HG02623 (cell line): Measurements from ENCODE around the gene LIN28A.

Experiments used
- ATAC-seq: cut with Tn5 transposase; IDR thresholded peaks from one replicate; pipeline ENCODE4 v1.9.1; 2021; ENCODE audit warnings: moderate library complexity; ENCODE audit not compliant: unreplicated experiment

Gene LIN28A

DNA sequence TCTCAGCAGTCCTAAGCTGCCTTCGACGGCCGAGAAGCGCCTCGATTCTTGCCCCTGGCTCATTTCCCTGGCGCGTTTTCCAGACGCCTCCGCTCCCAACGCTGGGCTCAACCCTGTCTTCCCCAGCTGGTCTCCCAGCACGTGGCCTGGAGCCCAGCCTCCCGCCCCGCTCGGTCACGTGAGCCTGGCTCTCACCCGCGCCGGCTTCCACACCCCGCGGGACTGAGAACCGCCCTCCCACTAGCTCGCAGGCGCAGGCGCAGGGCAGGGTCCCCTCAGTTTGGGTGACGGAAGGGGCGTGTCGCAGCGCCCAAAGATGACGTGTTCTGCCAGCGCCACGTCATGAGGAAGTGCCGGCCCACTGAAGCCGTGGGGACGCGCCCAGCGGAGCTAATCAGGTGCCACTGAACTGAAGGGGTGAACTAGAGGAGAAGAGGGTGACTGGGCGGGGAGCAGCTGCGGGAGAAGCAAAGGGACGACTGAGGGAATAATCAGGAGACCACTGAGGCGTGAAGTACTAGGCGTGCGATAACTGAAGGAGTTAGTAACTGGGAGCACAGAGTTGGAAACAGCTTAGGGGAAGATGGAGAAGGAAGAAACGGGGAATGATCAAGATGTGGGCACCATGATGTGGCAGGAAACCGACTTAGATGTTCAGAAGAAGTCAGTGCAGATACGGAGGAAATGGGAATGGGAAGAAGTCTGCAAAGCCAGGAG, 21.5 kb downstream of the LIN28A start, which contains the start of gene DHDDS:
Gene DHDDS, plus strand, starts transcription at position 343 of the 717 bp plus-strand sequence. CDS start 625 bp downstream, outside the sequence.
- peak; percentile 90 for ATAC-seq

DNA sequence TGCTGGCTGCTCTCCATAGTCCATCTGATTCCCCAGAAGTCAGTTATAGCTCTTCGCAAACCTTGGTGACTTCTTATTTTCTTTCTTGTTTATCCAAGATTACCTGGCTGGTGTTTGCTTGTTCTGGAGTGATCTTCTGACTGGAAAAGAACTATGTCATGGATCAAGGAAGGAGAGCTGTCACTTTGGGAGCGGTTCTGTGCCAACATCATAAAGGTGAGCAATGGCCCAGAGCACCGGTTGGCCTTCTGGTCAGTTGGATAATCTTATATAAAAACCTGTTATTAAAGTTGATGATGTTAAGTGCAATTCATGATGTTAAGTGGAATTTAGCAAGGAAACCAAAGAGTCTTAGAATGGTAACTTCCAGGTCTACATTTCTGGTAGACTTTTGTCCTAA, 22.2 kb downstream of the LIN28A start:
- no peak for ATAC-seq

GRCh38 chr1:26434161-26434752, 23.6 kb downstream of the LIN28A start:
- no peak for ATAC-seq

DNA sequence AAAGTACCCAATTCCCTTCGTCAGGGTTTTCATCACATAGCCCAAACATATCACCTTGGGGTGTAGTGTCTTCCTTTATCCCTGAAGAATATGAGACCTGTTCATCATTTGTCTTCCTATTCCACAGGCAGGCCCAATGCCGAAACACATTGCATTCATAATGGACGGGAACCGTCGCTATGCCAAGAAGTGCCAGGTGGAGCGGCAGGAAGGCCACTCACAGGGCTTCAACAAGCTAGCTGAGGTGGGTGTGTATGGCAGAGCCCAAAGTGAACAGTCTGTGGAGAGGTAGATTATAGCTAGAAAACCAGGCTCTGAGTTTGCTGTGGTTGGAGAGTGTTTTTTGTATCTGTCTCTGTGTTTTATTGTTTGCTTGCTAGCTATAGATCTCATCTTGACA, 27.4 kb downstream of the LIN28A start:
- ATAC-seq = no peak

- ATAC-seq = no peak
Observed at GRCh38 chr1:26440259-26440658, 29.6 kb downstream of the LIN28A start.

DNA sequence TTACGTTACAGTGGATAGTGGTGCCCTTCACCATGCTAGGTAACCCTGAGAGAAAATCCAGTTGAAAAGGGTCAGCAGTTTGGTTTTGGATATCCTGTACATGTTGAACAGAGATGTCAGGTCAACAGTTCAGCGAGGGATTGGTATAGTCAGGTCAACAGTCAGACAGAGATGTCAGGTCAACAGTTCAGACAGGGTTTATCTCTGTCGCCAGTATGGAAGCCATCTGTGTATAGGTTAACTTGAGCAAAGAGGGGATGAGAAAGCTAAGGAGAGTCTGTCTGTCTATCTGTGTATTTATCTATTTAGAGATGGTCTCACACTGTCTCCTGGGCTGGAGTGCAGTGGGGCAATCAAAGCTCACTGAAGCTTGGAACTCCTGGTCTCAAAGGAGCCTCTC, 39.3 kb downstream of the LIN28A start:
- ATAC-seq = no peak

GRCh38 chr1:26450908-26451307, 40.3 kb downstream of the LIN28A start:
- no peak for ATAC-seq

GRCh38 chr1:26452459-26453183, 42.0 kb downstream of the LIN28A start:
- ATAC-seq = no peak

DNA sequence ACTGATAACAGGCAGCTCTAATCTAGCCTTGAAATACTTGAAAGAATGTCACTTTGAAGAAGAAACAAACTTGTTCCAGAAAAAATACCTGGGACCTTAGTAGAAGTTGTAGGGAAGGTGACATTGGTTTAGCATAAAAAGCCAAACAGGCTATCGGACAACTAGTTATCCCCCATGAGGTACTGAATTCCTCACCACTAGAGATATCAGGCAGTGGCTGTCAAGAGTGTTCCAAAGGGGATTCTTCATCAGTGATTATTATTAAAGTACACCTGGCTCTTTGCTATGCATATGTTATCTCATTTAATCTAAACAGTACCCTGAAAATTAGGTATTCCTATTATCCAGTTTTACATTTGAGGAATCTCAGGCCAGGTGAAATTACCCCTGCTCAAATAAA, 48.5 kb downstream of the LIN28A start:
- no peak for ATAC-seq

GRCh38 chr1:26459573-26460031, 49.0 kb downstream of the LIN28A start:
- no peak for ATAC-seq

DNA sequence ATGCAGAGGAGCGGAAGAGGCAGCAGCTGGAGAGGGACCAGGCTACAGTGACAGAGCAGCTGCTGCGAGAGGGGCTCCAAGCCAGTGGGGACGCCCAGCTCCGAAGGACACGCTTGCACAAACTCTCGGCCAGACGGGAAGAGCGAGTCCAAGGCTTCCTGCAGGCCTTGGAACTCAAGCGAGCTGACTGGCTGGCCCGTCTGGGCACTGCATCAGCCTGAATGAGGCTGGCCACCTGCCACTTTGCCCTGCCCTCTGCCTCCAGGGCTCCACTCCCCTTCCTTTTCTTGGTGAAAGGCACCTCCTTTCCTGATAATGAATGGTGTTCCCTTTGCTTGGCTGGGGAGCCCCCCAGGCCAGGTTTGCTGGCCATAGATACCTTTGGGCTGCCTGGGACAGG, 58.3 kb downstream of the LIN28A start:
- no peak for ATAC-seq

DNA sequence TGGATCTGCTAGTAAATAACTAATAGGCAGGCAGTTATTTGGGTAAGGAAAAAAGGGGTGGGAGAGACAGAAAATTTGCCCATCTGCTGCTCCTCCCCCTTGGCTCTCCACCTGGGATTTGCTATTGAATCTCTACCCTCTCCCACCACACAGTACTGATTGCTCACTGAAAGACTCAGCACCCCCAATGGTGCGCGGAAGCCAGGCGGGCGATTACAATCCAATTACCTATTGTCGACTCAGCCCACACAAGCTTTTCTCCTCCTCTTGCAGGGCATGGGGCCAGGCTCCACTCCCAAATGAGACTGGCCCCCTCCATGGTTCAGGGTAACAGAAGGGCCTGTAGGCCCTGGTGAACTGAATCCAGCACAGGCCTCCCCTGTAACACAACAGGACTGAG, 58.9 kb downstream of the LIN28A start:
- ATAC-seq = no peak

DNA sequence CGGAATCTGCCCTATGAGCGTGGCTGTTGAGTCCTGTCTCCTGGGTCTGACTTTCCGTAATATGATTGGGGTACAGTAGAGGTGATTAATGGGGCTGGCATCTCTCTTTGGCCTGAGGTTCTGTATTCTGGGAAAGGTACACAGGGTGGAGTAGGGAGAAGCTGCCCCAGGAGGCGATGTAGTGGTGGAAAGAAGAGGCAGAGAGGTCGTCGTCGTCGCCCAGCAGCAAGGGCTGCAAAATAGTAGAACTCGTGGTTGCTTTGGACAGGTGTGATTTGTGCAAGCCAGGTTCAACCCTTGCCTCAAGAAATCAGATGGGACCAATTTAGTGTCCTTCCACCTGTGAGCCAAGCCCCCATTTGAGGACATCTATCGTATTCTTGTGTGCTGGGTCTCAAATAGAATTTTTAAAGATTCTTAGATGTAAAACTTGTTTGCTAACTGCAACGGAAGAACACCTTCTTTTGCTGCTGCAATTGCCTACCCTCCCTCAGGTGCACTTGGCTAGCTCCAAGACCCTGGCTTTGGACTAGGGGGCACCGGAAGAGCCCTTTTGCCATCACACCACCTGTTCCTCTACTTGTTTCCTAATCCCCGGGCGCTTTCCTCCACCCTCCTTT, 60.4 kb downstream of the LIN28A start:
- ATAC-seq = no peak

DNA sequence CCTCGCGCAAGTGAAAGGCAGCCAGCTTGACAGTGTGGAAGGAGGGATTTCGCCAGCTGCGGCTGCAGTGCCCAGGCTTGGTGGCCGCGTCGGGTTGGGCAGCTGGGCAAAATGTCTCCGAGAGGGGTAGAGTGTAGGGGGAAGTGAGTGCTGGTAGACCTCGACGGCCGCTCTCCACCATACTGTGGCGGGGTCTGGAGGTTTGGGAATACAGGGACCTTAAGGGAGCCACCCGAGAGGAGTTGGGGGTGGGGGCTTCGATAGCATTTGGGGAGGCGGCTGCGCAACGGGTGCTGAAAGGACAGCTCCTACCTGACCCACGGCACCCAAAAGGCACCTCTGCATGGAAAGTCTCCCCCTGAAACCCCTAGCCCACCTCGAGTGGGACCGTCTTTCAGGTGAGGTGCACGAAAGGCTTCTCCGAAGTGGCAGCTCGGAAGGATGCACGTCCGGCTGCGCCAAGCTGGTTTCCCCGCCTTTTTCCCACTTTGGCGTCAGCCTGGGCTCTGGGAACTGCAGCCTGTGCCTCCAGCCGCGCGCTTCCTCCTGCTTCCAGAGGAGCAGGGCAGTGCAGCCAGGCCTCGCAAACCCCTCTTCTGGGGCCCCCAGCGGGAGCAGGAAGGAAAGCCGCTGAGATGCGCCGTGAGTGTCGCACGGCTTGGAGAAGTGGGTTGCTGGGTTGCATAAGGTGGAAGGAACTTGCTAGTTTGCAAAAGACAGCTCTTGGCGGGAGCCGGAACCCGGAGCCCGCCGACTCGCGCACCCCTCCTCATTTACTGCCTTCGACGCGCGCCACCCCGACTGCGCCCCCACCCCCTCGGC, 61.1 kb downstream of the LIN28A start:
- ATAC-seq = no peak

GRCh38 chr1:26472320-26472900, 61.8 kb downstream of the LIN28A start, which contains the start of gene HMGN2:
TSS of gene HMGN2 (plus strand) at chr1:26472440. CDS start at chr1:26472613, 173 bp downstream.
- ATAC-seq = peak; percentile 38

DNA sequence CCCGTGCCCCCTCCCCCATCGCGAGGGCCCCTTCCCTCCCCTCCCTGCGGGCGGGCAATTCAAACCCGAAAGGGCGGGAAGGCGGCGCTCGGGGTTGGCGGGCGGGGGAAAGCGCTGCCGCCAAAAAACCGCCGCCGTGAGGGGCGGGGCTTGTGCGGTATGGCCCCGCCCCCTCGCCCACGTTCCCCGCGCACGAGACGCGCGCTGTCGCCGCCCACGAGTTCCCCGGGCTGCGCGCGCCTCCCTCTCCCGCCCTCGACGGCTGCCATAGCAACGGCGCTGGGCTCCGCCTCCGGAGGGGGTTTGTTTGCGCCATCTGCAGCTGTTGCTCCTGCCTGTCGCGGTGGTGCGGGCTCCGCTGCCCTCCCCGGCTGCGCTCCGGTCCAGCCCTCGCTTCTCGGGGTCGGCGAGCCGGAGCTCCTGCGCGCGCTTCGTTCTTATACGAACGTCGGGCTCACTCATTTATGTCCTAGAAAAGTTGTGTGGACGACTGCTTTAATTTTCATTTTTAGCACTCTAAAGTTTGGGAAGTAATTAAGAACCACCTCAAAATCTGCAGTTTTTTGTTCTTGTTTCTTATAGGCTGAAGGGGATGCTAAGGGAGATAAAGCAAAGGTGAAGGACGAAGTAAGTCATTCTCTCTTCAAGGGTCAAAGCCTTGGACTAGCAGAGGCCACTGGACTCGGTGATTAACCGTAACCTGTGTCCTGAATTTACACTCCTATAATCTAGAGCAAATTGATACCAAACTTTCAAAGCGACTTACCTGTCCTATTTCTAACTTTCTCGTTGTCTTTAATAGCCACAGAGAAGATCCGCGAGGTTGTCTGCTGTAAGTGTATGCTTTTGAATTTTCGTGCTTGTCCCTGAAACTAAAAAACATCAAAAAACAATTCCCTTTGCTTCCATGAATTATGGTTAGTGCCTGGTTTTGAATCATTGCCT, 62.6 kb downstream of the LIN28A start:
- ATAC-seq = peak; percentile 76

DNA sequence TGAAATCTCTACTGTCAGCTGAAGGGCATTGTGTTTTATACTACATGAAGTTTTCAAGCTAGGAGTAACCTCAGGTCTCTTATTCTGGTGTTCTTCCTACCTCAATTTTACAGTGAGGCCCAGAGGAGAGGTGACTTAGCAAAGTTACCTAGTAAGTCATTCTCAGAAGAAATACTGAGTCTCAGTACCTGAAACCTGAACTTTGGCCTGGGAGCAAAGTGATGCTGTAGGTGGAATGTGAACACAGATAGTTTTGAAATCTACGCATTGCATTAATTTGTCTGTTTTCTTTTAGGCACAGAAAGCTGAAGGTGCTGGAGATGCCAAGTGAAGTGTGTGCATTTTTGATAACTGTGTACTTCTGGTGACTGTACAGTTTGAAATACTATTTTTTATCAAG, 64.2 kb downstream of the LIN28A start:
- ATAC-seq = no peak

DNA sequence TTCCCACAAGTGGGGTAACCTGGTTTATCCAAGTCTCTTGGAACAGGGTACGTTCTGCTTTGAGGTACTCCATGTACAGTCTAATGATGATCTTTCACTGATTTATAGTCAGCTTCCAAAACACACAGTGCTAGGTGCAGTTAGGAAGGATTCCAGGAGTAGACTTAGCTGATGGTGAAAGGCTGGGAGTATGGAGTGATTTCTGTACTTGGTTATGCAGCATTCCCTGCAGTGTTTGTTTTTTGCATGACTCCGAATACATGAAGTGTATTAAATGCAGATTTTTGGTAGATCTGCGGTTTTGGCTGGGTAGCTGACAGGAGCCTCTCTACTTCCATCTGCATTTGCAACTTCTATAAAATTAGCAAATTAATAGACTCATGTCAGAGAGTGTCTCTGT, 65.4 kb downstream of the LIN28A start:
- no peak for ATAC-seq

DNA sequence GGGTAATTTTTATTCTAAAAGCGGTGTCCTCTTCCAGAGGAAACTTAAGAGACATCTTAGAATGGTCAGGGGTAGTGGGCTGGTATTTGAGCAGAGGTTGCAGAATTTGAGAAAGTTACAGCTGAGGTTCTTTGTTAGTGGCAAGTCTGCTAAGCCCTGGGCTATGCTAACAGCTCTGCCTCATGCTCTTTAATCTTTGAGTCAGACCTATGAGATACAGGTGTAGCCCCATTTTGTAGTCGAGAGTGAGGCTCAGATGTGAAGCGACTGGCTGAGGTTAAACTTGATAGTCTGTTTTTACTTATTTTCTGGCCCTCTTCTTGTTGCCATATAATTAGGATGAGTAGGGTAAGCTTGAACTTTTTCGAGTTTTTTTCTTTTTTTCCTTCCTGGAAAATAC, 66.3 kb downstream of the LIN28A start:
- no peak for ATAC-seq
